ENCODE measurements around the gene ZNF219. TPM values are rescaled to one million over a fixed set of nuclear protein-coding genes. Genes with fewer than 3 reads are reported as not detected.

Gene ZNF219
- total and polyA plus RNA-seq, 2 of the 13 experiments (the other 11 are each of a cell fraction or from before 2014, with no cell fraction given), result 34.5 to 36.6 TPM

DNA sequence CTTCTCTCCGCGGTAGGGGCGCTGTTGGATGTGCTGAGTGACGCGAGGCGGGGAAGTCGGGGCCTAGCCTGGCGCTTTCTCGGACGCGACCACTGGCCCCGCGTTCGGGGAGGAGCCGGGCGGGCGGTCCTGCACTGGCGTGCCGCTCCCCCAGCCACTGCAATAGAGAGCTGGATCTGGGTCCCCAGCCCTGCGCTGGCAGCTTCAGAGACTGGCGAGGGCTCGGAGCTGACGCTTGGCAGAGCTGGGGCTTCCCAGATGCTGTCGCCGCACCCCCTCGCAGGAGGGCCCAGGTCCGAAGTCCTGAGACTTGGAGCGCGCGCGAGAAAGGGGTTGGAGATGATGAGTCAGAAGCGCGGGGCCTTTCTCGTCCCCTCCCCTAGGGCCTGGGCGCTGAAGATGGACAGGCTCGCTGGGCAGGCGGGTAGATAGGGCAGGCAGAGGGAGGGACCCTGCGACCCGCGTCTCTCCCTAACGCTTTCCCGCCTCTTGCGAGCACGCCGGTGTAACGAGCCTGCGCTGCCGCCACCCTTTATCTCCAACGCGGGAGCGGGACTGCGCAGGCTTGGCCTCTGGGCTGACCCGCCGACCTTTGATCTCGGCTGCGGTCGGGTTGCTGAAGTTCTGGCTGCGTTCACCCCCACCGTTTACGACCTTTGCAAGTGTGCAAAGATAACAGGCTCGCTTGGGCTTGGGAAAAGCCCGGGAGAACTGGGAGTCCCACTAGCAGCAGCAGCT lies 5.4 kb upstream of the ZNF219 start (continued):
- TF ChIP-seq, protein P1, sequence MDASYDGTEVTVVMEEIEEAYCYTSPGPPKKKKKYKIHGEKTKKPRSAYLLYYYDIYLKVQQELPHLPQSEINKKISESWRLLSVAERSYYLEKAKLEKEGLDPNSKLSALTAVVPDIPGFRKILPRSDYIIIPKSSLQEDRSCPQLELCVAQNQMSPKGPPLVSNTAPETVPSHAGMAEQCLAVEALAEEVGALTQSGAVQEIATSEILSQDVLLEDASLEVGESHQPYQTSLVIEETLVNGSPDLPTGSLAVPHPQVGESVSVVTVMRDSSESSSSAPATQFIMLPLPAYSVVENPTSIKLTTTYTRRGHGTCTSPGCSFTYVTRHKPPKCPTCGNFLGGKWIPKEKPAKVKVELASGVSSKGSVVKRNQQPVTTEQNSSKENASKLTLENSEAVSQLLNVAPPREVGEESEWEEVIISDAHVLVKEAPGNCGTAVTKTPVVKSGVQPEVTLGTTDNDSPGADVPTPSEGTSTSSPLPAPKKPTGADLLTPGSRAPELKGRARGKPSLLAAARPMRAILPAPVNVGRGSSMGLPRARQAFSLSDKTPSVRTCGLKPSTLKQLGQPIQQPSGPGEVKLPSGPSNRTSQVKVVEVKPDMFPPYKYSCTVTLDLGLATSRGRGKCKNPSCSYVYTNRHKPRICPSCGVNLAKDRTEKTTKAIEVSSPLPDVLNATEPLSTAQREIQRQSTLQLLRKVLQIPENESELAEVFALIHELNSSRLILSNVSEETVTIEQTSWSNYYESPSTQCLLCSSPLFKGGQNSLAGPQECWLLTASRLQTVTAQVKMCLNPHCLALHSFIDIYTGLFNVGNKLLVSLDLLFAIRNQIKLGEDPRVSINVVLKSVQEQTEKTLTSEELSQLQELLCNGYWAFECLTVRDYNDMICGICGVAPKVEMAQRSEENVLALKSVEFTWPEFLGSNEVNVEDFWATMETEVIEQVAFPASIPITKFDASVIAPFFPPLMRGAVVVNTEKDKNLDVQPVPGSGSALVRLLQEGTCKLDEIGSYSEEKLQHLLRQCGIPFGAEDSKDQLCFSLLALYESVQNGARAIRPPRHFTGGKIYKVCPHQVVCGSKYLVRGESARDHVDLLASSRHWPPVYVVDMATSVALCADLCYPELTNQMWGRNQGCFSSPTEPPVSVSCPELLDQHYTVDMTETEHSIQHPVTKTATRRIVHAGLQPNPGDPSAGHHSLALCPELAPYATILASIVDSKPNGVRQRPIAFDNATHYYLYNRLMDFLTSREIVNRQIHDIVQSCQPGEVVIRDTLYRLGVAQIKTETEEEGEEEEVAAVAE (CRISPR knock-in tag; IDR thresholded peaks at IDR 0.05; ENCODE audit: borderline replicate concordance), result peak; percentile 80
- peak; percentile 99 for TF ChIP-seq SAFB2 (CRISPR knock-in tag; IDR thresholded peaks at IDR 0.05; ENCODE audit: borderline replicate concordance, low read depth)
- TF ChIP-seq SMAD9 (CRISPR knock-in tag; IDR thresholded peaks at IDR 0.05), result peak; percentile 97; the same call in 1 of the 2 replicates
- 0 out of 2 replicates have a peak, but pooled peaks have one; percentile 87 for TF ChIP-seq ZNF34 (CRISPR knock-in tag; IDR thresholded peaks at IDR 0.05; ENCODE audit: borderline replicate concordance)
- TF ChIP-seq KLF16 (CRISPR knock-in tag; IDR thresholded peaks at IDR 0.05), result peak; percentile 61 to 94; a peak in 2 of 4 replicates
- TF ChIP-seq, protein P2, sequence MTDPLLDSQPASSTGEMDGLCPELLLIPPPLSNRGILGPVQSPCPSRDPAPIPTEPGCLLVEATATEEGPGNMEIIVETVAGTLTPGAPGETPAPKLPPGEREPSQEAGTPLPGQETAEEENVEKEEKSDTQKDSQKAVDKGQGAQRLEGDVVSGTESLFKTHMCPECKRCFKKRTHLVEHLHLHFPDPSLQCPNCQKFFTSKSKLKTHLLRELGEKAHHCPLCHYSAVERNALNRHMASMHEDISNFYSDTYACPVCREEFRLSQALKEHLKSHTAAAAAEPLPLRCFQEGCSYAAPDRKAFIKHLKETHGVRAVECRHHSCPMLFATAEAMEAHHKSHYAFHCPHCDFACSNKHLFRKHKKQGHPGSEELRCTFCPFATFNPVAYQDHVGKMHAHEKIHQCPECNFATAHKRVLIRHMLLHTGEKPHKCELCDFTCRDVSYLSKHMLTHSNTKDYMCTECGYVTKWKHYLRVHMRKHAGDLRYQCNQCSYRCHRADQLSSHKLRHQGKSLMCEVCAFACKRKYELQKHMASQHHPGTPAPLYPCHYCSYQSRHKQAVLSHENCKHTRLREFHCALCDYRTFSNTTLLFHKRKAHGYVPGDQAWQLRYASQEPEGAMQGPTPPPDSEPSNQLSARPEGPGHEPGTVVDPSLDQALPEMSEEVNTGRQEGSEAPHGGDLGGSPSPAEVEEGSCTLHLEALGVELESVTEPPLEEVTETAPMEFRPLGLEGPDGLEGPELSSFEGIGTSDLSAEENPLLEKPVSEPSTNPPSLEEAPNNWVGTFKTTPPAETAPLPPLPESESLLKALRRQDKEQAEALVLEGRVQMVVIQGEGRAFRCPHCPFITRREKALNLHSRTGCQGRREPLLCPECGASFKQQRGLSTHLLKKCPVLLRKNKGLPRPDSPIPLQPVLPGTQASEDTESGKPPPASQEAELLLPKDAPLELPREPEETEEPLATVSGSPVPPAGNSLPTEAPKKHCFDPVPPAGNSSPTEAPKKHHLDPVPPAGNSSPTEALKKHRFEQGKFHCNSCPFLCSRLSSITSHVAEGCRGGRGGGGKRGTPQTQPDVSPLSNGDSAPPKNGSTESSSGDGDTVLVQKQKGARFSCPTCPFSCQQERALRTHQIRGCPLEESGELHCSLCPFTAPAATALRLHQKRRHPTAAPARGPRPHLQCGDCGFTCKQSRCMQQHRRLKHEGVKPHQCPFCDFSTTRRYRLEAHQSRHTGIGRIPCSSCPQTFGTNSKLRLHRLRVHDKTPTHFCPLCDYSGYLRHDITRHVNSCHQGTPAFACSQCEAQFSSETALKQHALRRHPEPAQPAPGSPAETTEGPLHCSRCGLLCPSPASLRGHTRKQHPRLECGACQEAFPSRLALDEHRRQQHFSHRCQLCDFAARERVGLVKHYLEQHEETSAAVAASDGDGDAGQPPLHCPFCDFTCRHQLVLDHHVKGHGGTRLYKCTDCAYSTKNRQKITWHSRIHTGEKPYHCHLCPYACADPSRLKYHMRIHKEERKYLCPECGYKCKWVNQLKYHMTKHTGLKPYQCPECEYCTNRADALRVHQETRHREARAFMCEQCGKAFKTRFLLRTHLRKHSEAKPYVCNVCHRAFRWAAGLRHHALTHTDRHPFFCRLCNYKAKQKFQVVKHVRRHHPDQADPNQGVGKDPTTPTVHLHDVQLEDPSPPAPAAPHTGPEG (CRISPR knock-in tag; IDR thresholded peaks at IDR 0.05), result peak; percentile 93
- TF ChIP-seq, protein P3, sequence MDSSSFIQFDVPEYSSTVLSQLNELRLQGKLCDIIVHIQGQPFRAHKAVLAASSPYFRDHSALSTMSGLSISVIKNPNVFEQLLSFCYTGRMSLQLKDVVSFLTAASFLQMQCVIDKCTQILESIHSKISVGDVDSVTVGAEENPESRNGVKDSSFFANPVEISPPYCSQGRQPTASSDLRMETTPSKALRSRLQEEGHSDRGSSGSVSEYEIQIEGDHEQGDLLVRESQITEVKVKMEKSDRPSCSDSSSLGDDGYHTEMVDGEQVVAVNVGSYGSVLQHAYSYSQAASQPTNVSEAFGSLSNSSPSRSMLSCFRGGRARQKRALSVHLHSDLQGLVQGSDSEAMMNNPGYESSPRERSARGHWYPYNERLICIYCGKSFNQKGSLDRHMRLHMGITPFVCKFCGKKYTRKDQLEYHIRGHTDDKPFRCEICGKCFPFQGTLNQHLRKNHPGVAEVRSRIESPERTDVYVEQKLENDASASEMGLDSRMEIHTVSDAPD (CRISPR knock-in tag; IDR thresholded peaks at IDR 0.05), result peak; percentile 98
- peak; percentile 95 for TF ChIP-seq CHD2 (IDR thresholded peaks at IDR 0.05; ENCODE audit: low read depth, low read length)
- TF ChIP-seq NR3C1 (CRISPR knock-in tag; IDR thresholded peaks at IDR 0.05), result 0 out of 2 replicates have a peak, but pooled peaks have one; percentile 54
- peak; percentile 91 for TF ChIP-seq RARA (CRISPR knock-in tag; IDR thresholded peaks at IDR 0.05)
- peak; percentile 100 for TF ChIP-seq TMF1 (CRISPR knock-in tag; IDR thresholded peaks at IDR 0.05; ENCODE audit: low read depth)
- peak; percentile 95 for TF ChIP-seq RBM22 (optimal IDR thresholded peaks at IDR 0.05; ENCODE audit: low read length)
- peak; percentile 99; the same call in 1 of the 2 replicates for TF ChIP-seq ZNF674 (CRISPR knock-in tag; IDR thresholded peaks at IDR 0.05; ENCODE audit: low read depth)
- TF ChIP-seq NCOR1 (IDR thresholded peaks at IDR 0.05; ENCODE audit: borderline replicate concordance, low read length), result peak; percentile 95
- peak; percentile 99 for TF ChIP-seq FOXK2 (IDR thresholded peaks at IDR 0.05)
- TF ChIP-seq ZNF20 (CRISPR knock-in tag; IDR thresholded peaks at IDR 0.05), result peak; percentile 96
- TF ChIP-seq ZNF720 (CRISPR knock-in tag; IDR thresholded peaks at IDR 0.05), result no peak
- peak; percentile 97 for TF ChIP-seq CAMTA2 (CRISPR knock-in tag; IDR thresholded peaks at IDR 0.05; ENCODE audit: borderline replicate concordance)

Measured in HepG2 (cell line).